ENCODE measurements around the gene CCNI2.

The CCNI2 gene

DNA sequence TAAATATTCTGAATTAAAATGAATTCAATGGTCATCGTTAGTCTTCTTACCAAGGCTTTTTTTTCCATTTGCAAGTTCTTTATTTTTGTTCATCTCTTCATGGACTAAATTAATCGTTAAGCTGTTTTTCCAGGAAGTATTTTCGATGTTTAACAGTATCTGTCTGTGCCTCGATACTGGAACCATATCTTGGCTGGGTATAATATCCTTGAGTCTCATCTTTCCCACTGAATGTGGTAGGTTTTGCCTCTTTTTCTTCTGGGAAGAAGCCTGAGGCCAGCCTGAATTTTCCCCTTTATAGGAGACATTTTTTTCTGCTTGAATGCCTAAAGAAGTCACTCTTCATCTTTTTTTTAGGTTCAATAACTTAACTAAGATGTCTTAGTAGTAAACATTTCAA is 33.8 kb downstream of the CCNI2 start:
- no peak for TF ChIP-seq FOXP2 (optimal IDR thresholded peaks at IDR 0.05; ENCODE audit: borderline replicate concordance, extremely low read depth, extremely low read length, insufficient read depth)
- no peak for TF ChIP-seq POLR2AphosphoS5 (IDR thresholded peaks at IDR 0.05; ENCODE audit: low read depth, low read length)
- no peak for TF ChIP-seq SIN3A (IDR thresholded peaks at IDR 0.05; ENCODE audit: borderline replicate concordance, insufficient read depth, low read length)
- TF ChIP-seq TAF1 (IDR thresholded peaks at IDR 0.05; ENCODE audit: borderline replicate concordance, insufficient read depth, low read length) = no peak
- TF ChIP-seq, protein P1, sequence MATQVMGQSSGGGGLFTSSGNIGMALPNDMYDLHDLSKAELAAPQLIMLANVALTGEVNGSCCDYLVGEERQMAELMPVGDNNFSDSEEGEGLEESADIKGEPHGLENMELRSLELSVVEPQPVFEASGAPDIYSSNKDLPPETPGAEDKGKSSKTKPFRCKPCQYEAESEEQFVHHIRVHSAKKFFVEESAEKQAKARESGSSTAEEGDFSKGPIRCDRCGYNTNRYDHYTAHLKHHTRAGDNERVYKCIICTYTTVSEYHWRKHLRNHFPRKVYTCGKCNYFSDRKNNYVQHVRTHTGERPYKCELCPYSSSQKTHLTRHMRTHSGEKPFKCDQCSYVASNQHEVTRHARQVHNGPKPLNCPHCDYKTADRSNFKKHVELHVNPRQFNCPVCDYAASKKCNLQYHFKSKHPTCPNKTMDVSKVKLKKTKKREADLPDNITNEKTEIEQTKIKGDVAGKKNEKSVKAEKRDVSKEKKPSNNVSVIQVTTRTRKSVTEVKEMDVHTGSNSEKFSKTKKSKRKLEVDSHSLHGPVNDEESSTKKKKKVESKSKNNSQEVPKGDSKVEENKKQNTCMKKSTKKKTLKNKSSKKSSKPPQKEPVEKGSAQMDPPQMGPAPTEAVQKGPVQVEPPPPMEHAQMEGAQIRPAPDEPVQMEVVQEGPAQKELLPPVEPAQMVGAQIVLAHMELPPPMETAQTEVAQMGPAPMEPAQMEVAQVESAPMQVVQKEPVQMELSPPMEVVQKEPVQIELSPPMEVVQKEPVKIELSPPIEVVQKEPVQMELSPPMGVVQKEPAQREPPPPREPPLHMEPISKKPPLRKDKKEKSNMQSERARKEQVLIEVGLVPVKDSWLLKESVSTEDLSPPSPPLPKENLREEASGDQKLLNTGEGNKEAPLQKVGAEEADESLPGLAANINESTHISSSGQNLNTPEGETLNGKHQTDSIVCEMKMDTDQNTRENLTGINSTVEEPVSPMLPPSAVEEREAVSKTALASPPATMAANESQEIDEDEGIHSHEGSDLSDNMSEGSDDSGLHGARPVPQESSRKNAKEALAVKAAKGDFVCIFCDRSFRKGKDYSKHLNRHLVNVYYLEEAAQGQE (IDR thresholded peaks at IDR 0.05; ENCODE audit: insufficient read depth in 1 of 2, low read depth in 2 of 2, low read length in 2 of 2) = no peak

DNA sequence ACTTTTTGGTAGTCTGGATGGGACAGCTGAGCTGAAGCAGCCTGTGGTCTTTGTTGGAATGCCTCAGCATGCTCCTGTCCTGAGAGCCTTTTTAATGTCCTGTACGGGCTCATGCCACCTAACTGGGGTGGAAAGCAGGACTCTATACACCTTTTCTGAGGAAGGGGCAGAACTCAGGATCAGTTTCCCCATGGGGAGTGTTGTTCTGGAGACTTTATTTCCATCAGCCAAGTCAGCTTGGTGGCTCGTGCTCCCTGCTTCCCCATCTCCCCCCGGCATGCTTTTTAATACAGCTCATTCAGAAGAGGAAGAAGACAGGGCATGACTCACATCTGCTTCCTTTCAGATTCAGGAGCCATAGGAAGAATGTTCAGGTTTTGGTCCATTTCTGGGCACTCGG is 34.9 kb downstream of the CCNI2 start:
- TF ChIP-seq TAF1 (IDR thresholded peaks at IDR 0.05; ENCODE audit: borderline replicate concordance, insufficient read depth, low read length) (no peak), FOXP2 (optimal IDR thresholded peaks at IDR 0.05; ENCODE audit: borderline replicate concordance, extremely low read depth, extremely low read length, insufficient read depth) (no peak), POLR2AphosphoS5 (IDR thresholded peaks at IDR 0.05; ENCODE audit: low read depth, low read length) (no peak)

DNA sequence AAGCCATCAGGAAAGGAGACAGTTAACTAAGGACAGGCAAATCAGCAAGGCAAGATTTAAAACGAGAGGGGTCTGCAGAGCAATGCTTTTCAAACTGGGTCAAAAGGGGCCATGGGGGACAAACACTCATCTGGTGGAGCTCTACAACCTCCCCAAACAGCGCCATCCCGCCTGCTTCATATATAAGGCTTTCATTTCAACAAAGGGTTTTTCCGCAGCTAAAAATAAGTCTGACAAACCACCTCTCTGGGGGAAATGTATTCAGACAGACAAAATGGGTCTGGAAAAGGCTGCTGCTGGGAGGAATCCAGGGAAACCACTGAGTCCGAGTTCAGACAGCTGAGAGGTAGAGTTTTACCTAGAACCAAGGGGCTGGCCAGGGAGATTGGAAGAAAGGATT is 38.1 kb downstream of the CCNI2 start:
- TF ChIP-seq SIN3A (IDR thresholded peaks at IDR 0.05; ENCODE audit: borderline replicate concordance, insufficient read depth, low read length) = no peak
- TF ChIP-seq, protein P1 (IDR thresholded peaks at IDR 0.05; ENCODE audit: insufficient read depth in 1 of 2, low read depth in 2 of 2, low read length in 2 of 2) = no peak
- TF ChIP-seq TAF1 (IDR thresholded peaks at IDR 0.05; ENCODE audit: borderline replicate concordance, insufficient read depth, low read length) = no peak
- no peak for TF ChIP-seq POLR2AphosphoS5 (IDR thresholded peaks at IDR 0.05; ENCODE audit: low read depth, low read length)
- TF ChIP-seq FOXP2 (optimal IDR thresholded peaks at IDR 0.05; ENCODE audit: borderline replicate concordance, extremely low read depth, extremely low read length, insufficient read depth) = no peak

- TF ChIP-seq POLR2AphosphoS5 (IDR thresholded peaks at IDR 0.05; ENCODE audit: low read depth, low read length) (no peak), TAF1 (IDR thresholded peaks at IDR 0.05; ENCODE audit: borderline replicate concordance, insufficient read depth, low read length) (no peak), FOXP2 (optimal IDR thresholded peaks at IDR 0.05; ENCODE audit: borderline replicate concordance, extremely low read depth, extremely low read length, insufficient read depth) (no peak), SIN3A (IDR thresholded peaks at IDR 0.05; ENCODE audit: borderline replicate concordance, insufficient read depth, low read length) (no peak)
- TF ChIP-seq, protein P1 (IDR thresholded peaks at IDR 0.05; ENCODE audit: insufficient read depth in 1 of 2, low read depth in 2 of 2, low read length in 2 of 2) = no peak
Observed at GRCh38 chr5:132785864-132786263, 38.6 kb downstream of the CCNI2 start.

DNA sequence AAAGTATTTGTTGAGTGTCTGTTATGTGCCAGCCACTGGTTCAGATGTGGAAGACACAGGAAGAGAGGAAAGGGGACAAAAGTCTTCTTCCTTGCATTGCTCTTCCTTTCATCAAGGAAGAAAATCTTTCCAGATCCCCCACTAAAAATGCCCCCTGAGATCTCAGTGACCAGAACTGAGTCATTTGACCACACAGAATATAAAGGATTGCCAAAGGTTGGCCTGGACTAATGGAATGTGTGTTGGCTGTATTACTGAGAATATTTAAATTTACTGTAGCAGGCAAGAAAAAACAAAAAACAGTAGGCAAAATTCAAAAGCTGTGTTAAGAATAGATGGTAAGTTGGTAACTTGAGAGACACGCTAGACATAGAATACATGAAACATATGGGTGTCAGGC is 39.9 kb downstream of the CCNI2 start:
- no peak for TF ChIP-seq TAF1 (IDR thresholded peaks at IDR 0.05; ENCODE audit: borderline replicate concordance, insufficient read depth, low read length)
- TF ChIP-seq, protein P1 (IDR thresholded peaks at IDR 0.05; ENCODE audit: insufficient read depth in 1 of 2, low read depth in 2 of 2, low read length in 2 of 2) = no peak
- no peak for TF ChIP-seq SIN3A (IDR thresholded peaks at IDR 0.05; ENCODE audit: borderline replicate concordance, insufficient read depth, low read length)
- TF ChIP-seq FOXP2 (optimal IDR thresholded peaks at IDR 0.05; ENCODE audit: borderline replicate concordance, extremely low read depth, extremely low read length, insufficient read depth) = no peak
- TF ChIP-seq POLR2AphosphoS5 (IDR thresholded peaks at IDR 0.05; ENCODE audit: low read depth, low read length) = no peak
